ENCODE results near the gene BRD9.

The BRD9 gene

DNA sequence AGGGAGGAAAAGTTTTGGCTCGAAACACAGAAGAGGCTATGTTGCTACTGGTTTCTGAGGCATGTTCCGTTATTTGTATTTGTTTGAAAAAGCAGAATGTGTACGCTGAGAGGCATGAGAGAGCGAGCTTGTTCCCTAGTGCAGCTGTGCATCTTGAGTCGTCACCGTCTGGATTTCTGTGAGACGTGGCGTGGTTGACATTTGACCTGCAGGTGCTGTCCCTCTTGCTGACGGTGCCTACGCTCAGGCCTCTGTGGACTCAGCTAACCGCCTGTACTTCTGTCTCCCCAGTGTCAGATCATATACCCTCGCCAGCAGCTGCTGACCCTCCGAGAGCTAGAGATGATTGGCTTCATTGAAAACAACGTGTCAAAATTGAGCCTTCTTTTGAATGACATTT is 21.6 kb upstream of the BRD9 start:
- DNase-seq (ENCODE audit: low spot score): no peak
- TF ChIP-seq, protein P1, sequence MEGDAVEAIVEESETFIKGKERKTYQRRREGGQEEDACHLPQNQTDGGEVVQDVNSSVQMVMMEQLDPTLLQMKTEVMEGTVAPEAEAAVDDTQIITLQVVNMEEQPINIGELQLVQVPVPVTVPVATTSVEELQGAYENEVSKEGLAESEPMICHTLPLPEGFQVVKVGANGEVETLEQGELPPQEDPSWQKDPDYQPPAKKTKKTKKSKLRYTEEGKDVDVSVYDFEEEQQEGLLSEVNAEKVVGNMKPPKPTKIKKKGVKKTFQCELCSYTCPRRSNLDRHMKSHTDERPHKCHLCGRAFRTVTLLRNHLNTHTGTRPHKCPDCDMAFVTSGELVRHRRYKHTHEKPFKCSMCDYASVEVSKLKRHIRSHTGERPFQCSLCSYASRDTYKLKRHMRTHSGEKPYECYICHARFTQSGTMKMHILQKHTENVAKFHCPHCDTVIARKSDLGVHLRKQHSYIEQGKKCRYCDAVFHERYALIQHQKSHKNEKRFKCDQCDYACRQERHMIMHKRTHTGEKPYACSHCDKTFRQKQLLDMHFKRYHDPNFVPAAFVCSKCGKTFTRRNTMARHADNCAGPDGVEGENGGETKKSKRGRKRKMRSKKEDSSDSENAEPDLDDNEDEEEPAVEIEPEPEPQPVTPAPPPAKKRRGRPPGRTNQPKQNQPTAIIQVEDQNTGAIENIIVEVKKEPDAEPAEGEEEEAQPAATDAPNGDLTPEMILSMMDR (IDR thresholded peaks at IDR 0.05; ENCODE audit: extremely low read depth, insufficient read depth, missing control alignments): no peak
- in situ Hi-C loops (cut with MboI; ENCODE audit: low pct_unique_long_range_greater_than_20kb, low sequenced_read_pairs, unreplicated experiment): no loop called here

DNA sequence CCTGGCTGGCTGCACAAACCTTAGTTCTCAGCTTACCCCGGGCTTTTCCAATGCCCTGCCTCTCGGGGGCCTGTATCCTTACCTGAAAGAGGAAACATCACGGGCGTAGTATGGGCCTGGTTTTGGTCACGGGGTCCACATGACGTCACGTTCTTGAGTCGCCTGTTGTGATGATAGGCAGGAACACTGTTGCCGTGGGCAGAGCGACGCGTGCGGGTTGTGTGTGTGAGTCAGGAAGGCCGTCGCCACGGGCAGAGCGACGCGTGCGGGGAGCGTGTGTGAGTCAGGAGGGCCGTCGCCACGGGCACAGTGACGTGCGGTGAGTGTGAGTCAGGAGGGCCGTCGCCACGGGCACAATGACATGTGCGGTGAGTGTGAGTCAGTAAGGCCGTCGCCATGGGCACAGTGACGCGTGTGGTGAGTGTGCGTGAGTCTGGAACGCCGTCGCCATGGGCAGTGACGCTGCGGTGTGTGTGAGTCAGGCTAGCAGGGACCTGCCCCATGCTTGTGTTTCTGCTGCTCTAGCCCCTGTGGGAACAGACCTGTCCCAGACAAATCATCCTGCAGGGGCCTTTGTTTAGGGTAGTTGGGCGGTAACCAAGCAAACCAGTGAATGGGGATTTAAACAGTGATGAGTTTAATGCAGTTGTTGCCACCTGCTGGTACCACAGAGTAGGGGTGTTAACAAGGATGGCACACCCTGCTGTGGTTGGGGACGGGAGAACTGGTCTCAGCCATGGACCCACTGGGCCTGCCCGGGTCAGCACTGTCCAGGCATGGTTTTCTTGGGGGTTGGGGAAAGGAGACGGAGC is 19.9 kb upstream of the BRD9 start:
- TF ChIP-seq, protein P1 (IDR thresholded peaks at IDR 0.05; ENCODE audit: extremely low read depth, insufficient read depth, missing control alignments): no peak
- no peak for DNase-seq (ENCODE audit: low spot score)
- in situ Hi-C loops (cut with MboI; ENCODE audit: low pct_unique_long_range_greater_than_20kb, low sequenced_read_pairs, unreplicated experiment): no loop called here

DNA sequence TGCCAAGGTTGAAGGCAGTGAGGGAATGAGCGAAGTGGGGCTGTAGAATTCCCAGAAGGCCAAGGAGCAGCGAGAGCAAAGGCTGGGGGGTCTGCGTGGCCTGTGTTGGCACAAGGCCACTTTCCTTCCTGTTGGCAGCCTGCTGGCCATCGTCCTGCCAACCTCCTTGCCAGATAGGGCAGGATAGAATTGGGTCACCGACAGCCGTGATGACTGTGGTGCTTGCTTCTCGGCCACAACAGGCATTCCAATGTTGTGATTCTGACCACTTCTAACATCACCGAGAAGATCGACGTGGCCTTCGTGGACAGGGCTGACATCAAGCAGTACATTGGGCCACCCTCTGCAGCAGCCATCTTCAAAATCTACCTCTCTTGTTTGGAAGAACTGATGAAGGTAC is 19.0 kb upstream of the BRD9 start:
- TF ChIP-seq, protein P1 (IDR thresholded peaks at IDR 0.05; ENCODE audit: extremely low read depth, insufficient read depth, missing control alignments): no peak
- DNase-seq (ENCODE audit: low spot score): no peak
- in situ Hi-C loops (cut with MboI; ENCODE audit: low pct_unique_long_range_greater_than_20kb, low sequenced_read_pairs, unreplicated experiment): no loop called here

DNA sequence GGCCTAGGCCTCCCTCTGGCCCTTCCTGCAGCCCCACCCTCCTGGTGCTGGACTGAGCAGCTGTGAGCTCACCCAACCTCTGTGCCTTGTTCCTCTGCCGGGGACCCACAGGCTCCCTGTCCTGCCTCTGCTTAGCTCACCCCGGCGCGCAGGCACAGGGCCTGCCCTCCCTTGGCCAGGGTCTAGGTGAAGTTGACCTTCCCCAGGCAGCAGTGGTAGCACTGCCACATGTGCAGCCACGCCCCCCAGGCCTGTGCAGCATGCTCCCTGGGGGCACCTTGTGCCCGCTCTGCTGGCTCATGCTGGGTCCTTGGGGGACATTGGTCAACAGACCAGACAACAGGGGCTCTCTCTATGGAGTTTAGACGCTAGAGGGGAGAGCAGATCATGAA is 18.2 kb upstream of the BRD9 start:
- DNase-seq (ENCODE audit: low spot score): no peak
- in situ Hi-C loops (cut with MboI; ENCODE audit: low pct_unique_long_range_greater_than_20kb, low sequenced_read_pairs, unreplicated experiment): no loop called here
- TF ChIP-seq, protein P1 (IDR thresholded peaks at IDR 0.05; ENCODE audit: extremely low read depth, insufficient read depth, missing control alignments): no peak

DNA sequence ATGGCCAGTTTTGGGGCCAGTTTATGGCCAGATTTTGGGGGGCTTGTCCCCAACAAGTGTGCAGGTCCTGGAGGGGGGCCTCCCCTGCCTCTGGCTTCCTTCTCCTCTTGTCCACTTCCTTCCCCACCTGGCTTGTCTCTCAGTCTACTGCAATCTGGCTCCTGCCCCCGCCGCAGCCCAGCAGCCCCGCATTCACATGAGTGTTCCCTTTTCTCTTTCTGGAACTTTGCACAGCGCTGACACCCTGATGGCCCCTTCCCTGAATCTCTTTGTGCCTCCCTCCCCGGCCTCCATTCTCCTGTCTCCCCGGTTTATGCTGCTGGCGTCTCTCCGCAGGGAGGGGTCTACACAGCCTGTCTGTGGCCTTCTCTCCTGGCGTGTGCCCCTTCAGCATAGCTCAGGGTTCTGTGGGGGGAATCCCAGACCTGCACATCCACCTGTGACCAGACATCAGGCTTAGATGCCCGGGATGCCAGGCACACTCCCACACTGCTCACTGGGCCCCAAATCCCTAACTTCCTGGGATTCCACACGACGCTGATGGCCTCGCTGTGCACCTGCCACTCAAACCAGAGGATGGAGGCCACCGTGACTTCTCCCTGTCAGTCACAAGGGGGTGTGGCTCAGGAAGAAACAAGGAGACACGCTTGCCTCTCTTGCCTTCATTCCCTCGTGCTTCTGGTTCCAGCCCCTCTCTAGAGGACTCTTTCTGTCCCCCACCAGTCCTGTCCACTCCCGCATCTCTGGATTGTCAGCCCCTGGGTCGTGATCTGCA is 17.6 kb upstream of the BRD9 start:
- in situ Hi-C loops (cut with MboI; ENCODE audit: low pct_unique_long_range_greater_than_20kb, low sequenced_read_pairs, unreplicated experiment): loop anchor here (10.0 kb wide), 1 partner anchor 245 kb away; no protein-coding TSS in a partner anchor
- TF ChIP-seq, protein P1 (IDR thresholded peaks at IDR 0.05; ENCODE audit: extremely low read depth, insufficient read depth, missing control alignments): no peak

DNA sequence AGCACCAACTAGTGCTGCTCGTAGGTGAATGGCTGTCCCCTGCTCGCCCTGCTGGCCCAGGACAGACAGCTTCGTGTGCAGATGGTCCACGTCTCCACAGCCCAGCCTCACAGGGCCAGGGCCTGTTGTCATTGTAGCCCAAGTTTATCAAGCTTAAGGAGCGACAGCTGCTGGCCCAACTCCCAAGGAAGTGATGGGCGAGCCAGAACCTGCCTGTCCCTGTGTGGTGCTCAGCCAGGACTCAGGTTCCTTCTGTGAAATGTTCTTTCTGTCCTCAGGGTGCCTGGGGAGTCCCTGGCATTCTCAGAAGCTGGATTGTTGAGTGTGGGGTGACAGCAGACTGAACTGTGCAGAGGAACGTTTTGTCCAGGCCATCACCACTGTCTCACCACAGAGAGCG is 16.5 kb upstream of the BRD9 start:
- in situ Hi-C loops (cut with MboI; ENCODE audit: low pct_unique_long_range_greater_than_20kb, low sequenced_read_pairs, unreplicated experiment): loop anchor here (10.0 kb wide), 1 partner anchor 244 kb away; no protein-coding TSS in a partner anchor
- no peak for DNase-seq (ENCODE audit: low spot score)
- TF ChIP-seq, protein P1 (IDR thresholded peaks at IDR 0.05; ENCODE audit: extremely low read depth, insufficient read depth, missing control alignments): no peak

More for the DNA sequence above, 17.6 kb upstream of the BRD9 start:
- DNase-seq (ENCODE audit: low spot score): no peak

Data from GM13977 (cell line).